Measurements from ENCODE around the gene RPS21.

Gene RPS21

GRCh38 chr20:62344092-62344491, 42.8 kb upstream of the RPS21 start:
- TF ChIP-seq, protein P1, sequence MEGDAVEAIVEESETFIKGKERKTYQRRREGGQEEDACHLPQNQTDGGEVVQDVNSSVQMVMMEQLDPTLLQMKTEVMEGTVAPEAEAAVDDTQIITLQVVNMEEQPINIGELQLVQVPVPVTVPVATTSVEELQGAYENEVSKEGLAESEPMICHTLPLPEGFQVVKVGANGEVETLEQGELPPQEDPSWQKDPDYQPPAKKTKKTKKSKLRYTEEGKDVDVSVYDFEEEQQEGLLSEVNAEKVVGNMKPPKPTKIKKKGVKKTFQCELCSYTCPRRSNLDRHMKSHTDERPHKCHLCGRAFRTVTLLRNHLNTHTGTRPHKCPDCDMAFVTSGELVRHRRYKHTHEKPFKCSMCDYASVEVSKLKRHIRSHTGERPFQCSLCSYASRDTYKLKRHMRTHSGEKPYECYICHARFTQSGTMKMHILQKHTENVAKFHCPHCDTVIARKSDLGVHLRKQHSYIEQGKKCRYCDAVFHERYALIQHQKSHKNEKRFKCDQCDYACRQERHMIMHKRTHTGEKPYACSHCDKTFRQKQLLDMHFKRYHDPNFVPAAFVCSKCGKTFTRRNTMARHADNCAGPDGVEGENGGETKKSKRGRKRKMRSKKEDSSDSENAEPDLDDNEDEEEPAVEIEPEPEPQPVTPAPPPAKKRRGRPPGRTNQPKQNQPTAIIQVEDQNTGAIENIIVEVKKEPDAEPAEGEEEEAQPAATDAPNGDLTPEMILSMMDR (IDR thresholded peaks at IDR 0.05; ENCODE audit: insufficient read depth, low read length, poor library complexity, severe bottlenecking) = no peak
- no peak for DNase-seq (ENCODE audit: extremely low read depth, insufficient read length)
- H3K36me3 ChIP-seq (ENCODE audit: control insufficient read depth, insufficient read depth, low read length) = no peaks in the 10 kb centered on the region
- H3K4me3 ChIP-seq (replicated peaks; ENCODE audit: low read depth, low read length) = no peak overlapping the region
- no peaks in the 10 kb centered on the region for H3K27me3 ChIP-seq (replicated peaks; ENCODE audit: control insufficient read depth, insufficient read depth, low read length)

GRCh38 chr20:62344782-62345181, 42.1 kb upstream of the RPS21 start:
- H3K36me3 ChIP-seq (ENCODE audit: control insufficient read depth, insufficient read depth, low read length) = no peaks in the 10 kb centered on the region
- TF ChIP-seq, protein P1 (IDR thresholded peaks at IDR 0.05; ENCODE audit: insufficient read depth, low read length, poor library complexity, severe bottlenecking) = no peak
- no peak for DNase-seq (ENCODE audit: extremely low read depth, insufficient read length)

DNA sequence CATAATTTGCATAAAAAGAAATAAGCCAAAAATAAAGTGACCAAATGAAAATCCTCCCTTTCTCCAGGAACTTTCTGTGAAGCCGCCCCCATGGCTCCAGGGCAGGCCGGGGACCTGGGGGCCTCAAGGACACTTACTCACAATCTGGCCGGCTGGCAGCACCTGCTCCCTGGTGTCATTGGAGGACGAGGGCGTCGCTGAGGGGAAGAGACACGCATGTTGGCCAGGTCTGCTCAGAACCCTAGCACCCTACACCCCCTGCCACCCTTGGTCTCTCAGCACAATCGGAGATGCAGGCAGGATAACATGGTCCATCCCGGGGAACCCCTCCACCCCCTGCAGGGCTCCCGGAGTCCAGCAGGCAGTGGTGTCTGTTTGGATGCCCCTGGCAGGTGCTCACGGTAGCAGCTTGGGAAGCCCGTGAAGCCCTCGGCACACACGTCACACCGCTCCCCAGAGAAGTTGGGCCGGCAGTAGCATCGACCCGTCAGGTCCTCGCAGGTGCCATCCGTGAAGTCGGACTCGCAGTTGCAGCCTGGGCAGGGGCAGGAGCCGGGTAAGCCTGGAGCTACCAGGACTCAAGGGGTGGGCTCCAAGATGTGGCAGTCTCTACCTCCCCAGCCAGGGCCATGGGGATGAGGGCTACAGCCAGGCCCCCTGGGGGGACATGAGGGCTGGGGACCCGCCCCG, 41.1 kb upstream of the RPS21 start:
- H3K36me3 ChIP-seq (ENCODE audit: control insufficient read depth, insufficient read depth, low read length) = no peaks in the 10 kb centered on the region
- DNase-seq (ENCODE audit: extremely low read depth, insufficient read length) = no peak
- H3K4me3 ChIP-seq (replicated peaks; ENCODE audit: low read depth, low read length) = no peak overlapping the region
- H3K27me3 ChIP-seq (replicated peaks; ENCODE audit: control insufficient read depth, insufficient read depth, low read length) = no peaks in the 10 kb centered on the region
- TF ChIP-seq, protein P1 (IDR thresholded peaks at IDR 0.05; ENCODE audit: insufficient read depth, low read length, poor library complexity, severe bottlenecking) = no peak

More at GRCh38 chr20:62344782-62345181, 42.1 kb upstream of the RPS21 start:
- no peaks in the 10 kb centered on the region for H3K27me3 ChIP-seq (replicated peaks; ENCODE audit: control insufficient read depth, insufficient read depth, low read length)
- no peak overlapping the region for H3K4me3 ChIP-seq (replicated peaks; ENCODE audit: low read depth, low read length)

DNA sequence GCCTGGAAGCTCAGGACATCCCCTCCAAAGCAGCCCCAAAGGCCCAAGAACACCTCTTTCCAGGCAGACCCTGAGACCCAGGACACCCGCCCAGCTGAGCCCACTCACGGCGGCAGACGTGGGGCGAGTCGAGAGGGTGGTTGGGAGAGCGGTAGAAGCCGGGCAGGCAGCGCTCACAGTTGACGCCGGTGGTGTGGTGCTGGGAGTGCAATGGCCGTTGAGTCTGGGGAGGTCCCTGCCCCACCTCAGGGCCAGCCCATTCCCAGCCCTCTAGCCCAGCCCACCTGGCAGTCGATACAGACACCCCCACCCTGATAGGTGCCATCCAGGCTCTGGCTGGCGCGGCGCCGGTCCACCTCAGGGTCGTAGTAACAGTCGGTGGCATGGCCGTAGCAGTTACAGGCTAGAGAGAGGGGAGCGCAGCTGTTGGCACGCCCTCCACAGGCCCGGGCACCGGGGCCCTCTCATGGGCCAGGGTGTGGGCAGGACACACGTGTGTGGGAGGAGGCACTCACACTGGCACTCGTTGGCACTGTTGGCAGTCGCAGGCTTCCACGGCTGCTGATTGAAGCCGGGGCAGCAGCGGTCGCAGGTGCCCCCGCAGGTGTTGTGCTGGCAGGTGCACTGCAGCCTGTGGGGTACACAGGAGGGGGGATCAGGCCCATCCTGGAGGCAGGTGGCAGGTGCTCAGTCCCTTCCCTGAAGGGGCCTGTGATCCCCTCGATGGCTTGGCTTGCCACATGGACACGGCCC, 40.3 kb upstream of the RPS21 start:
- TF ChIP-seq, protein P1 (IDR thresholded peaks at IDR 0.05; ENCODE audit: insufficient read depth, low read length, poor library complexity, severe bottlenecking) = no peak
- no peak overlapping the region for H3K4me3 ChIP-seq (replicated peaks; ENCODE audit: low read depth, low read length)
- DNase-seq (ENCODE audit: extremely low read depth, insufficient read length) = no peak
- H3K27me3 ChIP-seq (replicated peaks; ENCODE audit: control insufficient read depth, insufficient read depth, low read length) = no peaks in the 10 kb centered on the region
- no peaks in the 10 kb centered on the region for H3K36me3 ChIP-seq (ENCODE audit: control insufficient read depth, insufficient read depth, low read length)

DNA sequence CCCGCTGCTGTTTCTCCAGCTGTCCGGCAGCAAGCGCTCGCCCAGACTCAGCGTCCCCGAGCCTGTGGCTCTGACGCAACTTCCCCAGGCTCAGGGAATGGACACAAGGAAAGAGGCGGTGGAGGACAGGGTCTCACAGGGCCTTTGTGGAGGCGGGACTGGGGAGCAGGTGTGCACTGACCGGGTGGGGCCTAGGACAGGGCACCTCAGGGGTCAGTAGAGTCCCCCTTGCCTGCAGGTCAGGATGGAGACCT, 39.8 kb upstream of the RPS21 start:
- no peak overlapping the region for H3K4me3 ChIP-seq (replicated peaks; ENCODE audit: low read depth, low read length)
- DNase-seq (ENCODE audit: extremely low read depth, insufficient read length) = no peak
- no peaks in the 10 kb centered on the region for H3K36me3 ChIP-seq (ENCODE audit: control insufficient read depth, insufficient read depth, low read length)
- TF ChIP-seq, protein P1 (IDR thresholded peaks at IDR 0.05; ENCODE audit: insufficient read depth, low read length, poor library complexity, severe bottlenecking) = no peak
- H3K27me3 ChIP-seq (replicated peaks; ENCODE audit: control insufficient read depth, insufficient read depth, low read length) = no peaks in the 10 kb centered on the region

Measured in GM06990 (cell line).